T-cell (primary cell): ENCODE measurements around the gene PTPRD. TPM values are rescaled to one million over a fixed set of nuclear protein-coding genes. Genes with fewer than 3 reads are reported as not detected.

Experiments used
- ATAC-seq, 4 experiments: fragments of 200-7000 bp in 3 of 4; fragments of 150-1000 bp in 1 of 4; cut with Tn5 transposase; replicated peaks in 1 of 4; 1 replicate in 3 of 4; 2 replicates in 1 of 4; pipeline ENCODE4 v1.10.0; 2021; ENCODE audit warnings: moderate library complexity in 3 of 4, mild to moderate bottlenecking in 2 of 4, moderate number of reproducible peaks in 1 of 4
- CTCF ChIA-PET, 2 donors: fragments of 300-600 bp; sonication (Branson Sonifier 250); formaldehyde crosslinking; loops; one replicate each; lab custom pipeline; 2022; ENCODE audit warnings: antibody characterized with exemption in 2 of 2; lab: Charles Lee
- POLR2A ChIA-PET, 2 donors: fragments of 300-600 bp; sonication (Branson Sonifier 250); formaldehyde crosslinking; loops; one replicate each; lab custom pipeline; 2022; ENCODE audit warnings: antibody characterized with exemption in 2 of 2; lab: Charles Lee
- DNase-seq, 35 experiments: peaks; one replicate each; pipeline versions ENCODE4 v3.0.0 to v3.0.0-alpha.2; 2013 to 2023
- H3K27ac ChIP-seq: one replicate; pipeline ENCODE4 v1.5.1; 2013; ENCODE audit warnings: low read length
- H3K27me3 ChIP-seq, 2 experiments: replicated peaks in 1 of 2; 1 replicate in 1 of 2; 2 replicates in 1 of 2; pipeline versions ENCODE4 v1.6.1 to v1.7.0; 2013; ENCODE audit warnings: low read length in 1 of 2, mixed read lengths in 1 of 2; ENCODE audit not compliant: control insufficient read depth in 2 of 2, insufficient read depth in 2 of 2; ENCODE audit errors: extremely low read depth in 1 of 2
- H3K36me3 ChIP-seq, 2 donors: 1 replicate in 1 of 2; 2 replicates in 1 of 2; pipeline versions ENCODE4 v1.6.1 to v1.7.0; 2013; ENCODE audit warnings: low read length in 1 of 2; ENCODE audit not compliant: control insufficient read depth in 2 of 2, insufficient read depth in 1 of 2; ENCODE audit errors: extremely low read depth in 1 of 2
- H3K4me1 ChIP-seq, 2 experiments: 1 replicate in 1 of 2; 2 replicates in 1 of 2; pipeline versions ENCODE4 v1.6.1 to v1.7.0; 2013; ENCODE audit warnings: low read length in 2 of 2, mixed read lengths in 1 of 2; ENCODE audit not compliant: insufficient read depth in 2 of 2, control insufficient read depth in 1 of 2; ENCODE audit errors: extremely low read depth in 1 of 2
- H3K4me3 ChIP-seq, 2 donors: 1 replicate in 1 of 2; 2 replicates in 1 of 2; pipeline versions ENCODE4 v1.5.1 to v1.7.0; 2013; ENCODE audit warnings: mild to moderate bottlenecking in 2 of 2, low read length in 1 of 2, moderate library complexity in 1 of 2; ENCODE audit not compliant: control insufficient read depth in 1 of 2; ENCODE audit errors: extremely low read depth in 1 of 2
- H3K9me3 ChIP-seq: 2 replicates; pipeline ENCODE4 v1.7.0; 2013
- H3K27ac Mint-ChIP-seq, 2 donors: one replicate each; pipeline ENCODE4 v1.8.0; 2020 to 2021; ENCODE audit warnings: mild to moderate bottlenecking in 2 of 2, mixed read lengths in 2 of 2
- H3K27me3 Mint-ChIP-seq, 2 donors: one replicate each; pipeline ENCODE4 v1.8.0; 2021 to 2022; ENCODE audit warnings: mixed read lengths in 2 of 2
- H3K36me3 Mint-ChIP-seq: one replicate; pipeline ENCODE4 v1.8.0; 2021; ENCODE audit warnings: mixed read lengths
- H3K4me1 Mint-ChIP-seq, 3 donors: one replicate each; pipeline ENCODE4 v1.8.0; 2020 to 2022; ENCODE audit warnings: mixed read lengths in 3 of 3, mild to moderate bottlenecking in 1 of 3
- H3K4me3 Mint-ChIP-seq, 3 donors: one replicate each; pipeline ENCODE4 v1.8.0; 2020 to 2022; ENCODE audit warnings: mild to moderate bottlenecking in 3 of 3, mixed read lengths in 3 of 3, moderate library complexity in 3 of 3
- H3K9me3 Mint-ChIP-seq, 3 donors: one replicate each; pipeline ENCODE4 v1.8.0; 2020 to 2022; ENCODE audit warnings: mixed read lengths in 3 of 3
- WGBS: methylation state at CpG from one replicate; pipeline ENCODE4 v1.1.5; 2013; ENCODE audit warnings: missing lambda C conversion rate; ENCODE audit not compliant: insufficient coverage; 5-methylcytosine and 5-hydroxymethylcytosine counted together
- total RNA-seq, 35 experiments: library from RNA in 6 of 35; stranded (reverse) in 6 of 35; fragments of 120-200 nt in 1 of 35; gene quantifications; one replicate each; pipeline versions ENCODE4 v1.2.1 to v1.2.4 and lab custom pipeline; 2013 to 2026

PTPRD gene
- total RNA-seq, 5 donors from 2014 or later (not counting 1 experiment from before 2014, with no cell fraction given): 0.13 to 0.61 (median 0.38) TPM; not detected in 2

DNA sequence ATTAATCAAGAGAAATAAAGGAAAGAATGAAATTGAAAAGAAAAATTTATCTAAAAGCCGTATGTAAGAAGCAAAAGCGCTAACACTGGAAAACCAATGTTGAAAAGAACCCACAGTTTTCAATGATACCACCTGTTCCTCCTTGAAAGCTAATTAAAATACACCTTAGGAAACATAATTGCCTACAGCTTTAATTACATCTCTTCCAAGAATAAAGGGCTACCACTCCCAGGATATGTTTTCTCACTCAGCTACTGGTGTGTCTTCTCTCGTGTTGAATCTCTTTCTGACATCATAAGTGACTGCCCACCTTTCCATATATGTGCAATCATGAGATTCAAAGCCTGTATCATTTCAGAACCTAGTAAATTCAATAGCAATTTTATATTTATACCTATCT is 1932.6 kb downstream of the PTPRD start:
- no peaks in the 10 kb centered on the region for H3K36me3 Mint-ChIP-seq
- Histone ChIP-seq H3K36me3 (no peaks in the 10 kb centered on the region), H3K27ac (no peak overlapping the region), H3K4me3 (no peak overlapping the region), H3K9me3 (no peaks in the 10 kb centered on the region), H3K27me3 (no peaks in the 10 kb centered on the region), H3K4me1 (no peaks in the 10 kb centered on the region)
- DNase-seq: no peak
- ATAC-seq: no peak
- H3K4me3 Mint-ChIP-seq: no peak overlapping the region
- CTCF ChIA-PET: no interaction called here
- WGBS: no CpG with 5 or more reads among the region's 3 CpGs
- no peaks in the 10 kb centered on the region for H3K4me1 Mint-ChIP-seq
- POLR2A ChIA-PET: no interaction called here
- H3K9me3 Mint-ChIP-seq: peaks cover 0 to 4% (median 0%) of the 10 kb centered on the region in 3 donors
- H3K27me3 Mint-ChIP-seq: no peaks in the 10 kb centered on the region
- H3K27ac Mint-ChIP-seq: no peak overlapping the region

GRCh38 chr9:8679371-8679822 is 1933.4 kb downstream of the PTPRD start:
- Mint-ChIP-seq H3K27ac (no peak overlapping the region), H3K9me3 (no peaks in the 10 kb centered on the region), H3K36me3 (no peaks in the 10 kb centered on the region), H3K27me3 (no peaks in the 10 kb centered on the region), H3K4me3 (no peak overlapping the region), H3K4me1 (no peaks in the 10 kb centered on the region)
- no CpG with 5 or more reads among the region's 2 CpGs for WGBS
- Histone ChIP-seq H3K9me3 (no peaks in the 10 kb centered on the region), H3K4me1 (no peaks in the 10 kb centered on the region), H3K27me3 (no peaks in the 10 kb centered on the region), H3K36me3 (no peaks in the 10 kb centered on the region), H3K27ac (no peak overlapping the region), H3K4me3 (no peak overlapping the region)
- ATAC-seq (no peak), DNase-seq (no peak)
- ChIA-PET CTCF (no interaction called here), POLR2A (no interaction called here)

- Histone ChIP-seq H3K36me3 (no peaks in the 10 kb centered on the region), H3K27ac (no peak overlapping the region), H3K27me3 (no peaks in the 10 kb centered on the region), H3K9me3 (no peaks in the 10 kb centered on the region), H3K4me3 (no peak overlapping the region), H3K4me1 (no peaks in the 10 kb centered on the region)
- ChIA-PET POLR2A (no interaction called here), CTCF (no interaction called here)
- ATAC-seq (no peak), DNase-seq (no peak)
- Mint-ChIP-seq H3K36me3 (no peaks in the 10 kb centered on the region), H3K4me1 (no peaks in the 10 kb centered on the region), H3K27ac (no peak overlapping the region), H3K4me3 (no peak overlapping the region), H3K9me3 (no peaks in the 10 kb centered on the region), H3K27me3 (no peaks in the 10 kb centered on the region)
- WGBS: no CpG with 5 or more reads among the region's 4 CpGs
Measured at GRCh38 chr9:8677741-8678140, 1935.1 kb downstream of the PTPRD start.

- H3K4me1 ChIP-seq: no peaks in the 10 kb centered on the region
- H3K4me1 Mint-ChIP-seq: no peaks in the 10 kb centered on the region
- no peak overlapping the region for H3K4me3 Mint-ChIP-seq
- H3K27me3 ChIP-seq: no peaks in the 10 kb centered on the region
- ATAC-seq (no peak), DNase-seq (no peak)
- H3K4me3 ChIP-seq: no peak overlapping the region
- POLR2A ChIA-PET: interaction anchor here in 1 of 2 donors (0.6 kb wide), 1 partner anchor 254 kb away, joined by 3 read pairs; no protein-coding TSS in a partner anchor
- no peaks in the 10 kb centered on the region for H3K9me3 ChIP-seq
- H3K36me3 Mint-ChIP-seq: no peaks in the 10 kb centered on the region
- no peaks in the 10 kb centered on the region for H3K36me3 ChIP-seq
- H3K27me3 Mint-ChIP-seq: peaks cover 0 to 4% of the 10 kb centered on the region in 2 donors
- no peaks in the 10 kb centered on the region for H3K9me3 Mint-ChIP-seq
- CTCF ChIA-PET: interaction anchor here (0.6 to 0.7 kb wide), 2 partner anchors 15 to 1272 kb away, joined by 5 read pairs; no protein-coding TSS in a partner anchor
- no peak overlapping the region for H3K27ac Mint-ChIP-seq
- H3K27ac ChIP-seq: no peak overlapping the region
Measured at GRCh38 chr9:8674536-8674935, 1938.3 kb downstream of the PTPRD start.

- Mint-ChIP-seq H3K27ac (no peak overlapping the region), H3K9me3 (no peaks in the 10 kb centered on the region), H3K36me3 (no peaks in the 10 kb centered on the region), H3K27me3 (peaks cover 0 to 4% of the 10 kb centered on the region in 2 donors), H3K4me1 (no peaks in the 10 kb centered on the region), H3K4me3 (no peak overlapping the region)
- ATAC-seq (no peak), DNase-seq (no peak)
- Histone ChIP-seq H3K4me3 (no peak overlapping the region), H3K9me3 (no peaks in the 10 kb centered on the region), H3K36me3 (no peaks in the 10 kb centered on the region), H3K27me3 (no peaks in the 10 kb centered on the region), H3K27ac (no peak overlapping the region), H3K4me1 (no peaks in the 10 kb centered on the region)
- ChIA-PET POLR2A (no interaction called here), CTCF (no interaction called here)
- WGBS: 83% methylated on average over 5 of the region's 7 CpGs
Measured at GRCh38 chr9:8673830-8674229, 1939.0 kb downstream of the PTPRD start.

- H3K9me3 ChIP-seq: no peaks in the 10 kb centered on the region
- H3K27me3 ChIP-seq: no peaks in the 10 kb centered on the region
- CTCF ChIA-PET: interaction anchor here in 1 of 2 donors (0.6 kb wide), 1 partner anchor 1094 kb away, joined by 3 read pairs; no protein-coding TSS in a partner anchor
- POLR2A ChIA-PET: no interaction called here
- no peak overlapping the region for H3K27ac Mint-ChIP-seq
- 73% methylated on average over 1 of the region's 2 CpGs for WGBS
- H3K36me3 Mint-ChIP-seq: no peaks in the 10 kb centered on the region
- no peaks in the 10 kb centered on the region for H3K4me1 Mint-ChIP-seq
- DNase-seq (no peak), ATAC-seq (no peak)
- H3K27me3 Mint-ChIP-seq: peaks cover 0 to 8% of the 10 kb centered on the region in 2 donors
- H3K4me3 ChIP-seq: no peak overlapping the region
- no peaks in the 10 kb centered on the region for H3K36me3 ChIP-seq
- H3K9me3 Mint-ChIP-seq: no peaks in the 10 kb centered on the region
- H3K4me1 ChIP-seq: no peaks in the 10 kb centered on the region
- no peak overlapping the region for H3K27ac ChIP-seq
- no peak overlapping the region for H3K4me3 Mint-ChIP-seq
Measured at GRCh38 chr9:8670751-8671150, 1942.1 kb downstream of the PTPRD start.

GRCh38 chr9:8668751-8669150 is 1944.1 kb downstream of the PTPRD start:
- H3K4me3 Mint-ChIP-seq: no peak overlapping the region
- no peaks in the 10 kb centered on the region for H3K9me3 Mint-ChIP-seq
- Histone ChIP-seq H3K36me3 (no peaks in the 10 kb centered on the region), H3K4me1 (no peaks in the 10 kb centered on the region), H3K9me3 (no peaks in the 10 kb centered on the region), H3K27ac (no peak overlapping the region), H3K27me3 (no peaks in the 10 kb centered on the region), H3K4me3 (no peak overlapping the region)
- no peak for ATAC-seq
- H3K27me3 Mint-ChIP-seq: peaks cover 0 to 12% of the 10 kb centered on the region in 2 donors
- WGBS: no CpG with 5 or more reads among the region's 1 CpG
- DNase-seq: no peak
- no peaks in the 10 kb centered on the region for H3K4me1 Mint-ChIP-seq
- no peaks in the 10 kb centered on the region for H3K36me3 Mint-ChIP-seq
- ChIA-PET POLR2A (no interaction called here), CTCF (no interaction called here)
- no peak overlapping the region for H3K27ac Mint-ChIP-seq
